ENCODE results near the gene ITGBL1.

- TF ChIP-seq EZH2phosphoT487 (IDR thresholded peaks at IDR 0.05; ENCODE audit: low read length) (no peak), CTCF (IDR thresholded peaks at IDR 0.05; ENCODE audit: low read length) (no peak)
These were observed 233.5 kb downstream of the ITGBL1 start for GRCh38 chr13:101686003-101686402.

All from MM.1S (cell line).